OCI-LY1 (cell line): ENCODE measurements around the gene JPT2.

ENCODE experiments used
- H2AFZ ChIP-seq: fragments of 200-600 bp; sonication (generic), shearing (Covaris generic); 2 replicates; pipeline ENCODE4 v1.6.0; 2014; ENCODE audit warnings: antibody characterized with exemption, mild to moderate bottlenecking, low read length
- H3F3A ChIP-seq: fragments of 200-600 bp; sonication (generic), shearing (Covaris generic); 2 replicates; pipeline ENCODE4 v1.6.0; 2014; ENCODE audit warnings: mild to moderate bottlenecking, antibody characterized with exemption, low read length, moderate library complexity; ENCODE audit not compliant: insufficient read depth
- H3K27ac ChIP-seq: fragments of 200-600 bp; sonication (generic); 2 replicates; pipeline ENCODE4 v1.5.1; 2014; ENCODE audit warnings: low read length, mixed run types, mild to moderate bottlenecking, low read depth; ENCODE audit not compliant: poor library complexity, severe bottlenecking
- H3K27me3 ChIP-seq: fragments of 200-600 bp; sonication (generic); 2 replicates; pipeline ENCODE4 v1.6.0; 2014; ENCODE audit warnings: antibody characterized with exemption, mild to moderate bottlenecking, low read length, moderate library complexity; ENCODE audit not compliant: insufficient read depth
- H3K36me3 ChIP-seq: fragments of 200-600 bp; sonication (generic); 2 replicates; pipeline ENCODE4 v1.6.1; 2014; ENCODE audit warnings: mild to moderate bottlenecking, antibody characterized with exemption, low read length, moderate library complexity, mixed read lengths; ENCODE audit not compliant: insufficient read depth
- H3K4me1 ChIP-seq: fragments of 200-600 bp; sonication (generic); 2 replicates; pipeline ENCODE4 v1.5.1; 2014; ENCODE audit warnings: mild to moderate bottlenecking, low read length, moderate library complexity; ENCODE audit not compliant: insufficient read depth, severe bottlenecking
- H3K4me2 ChIP-seq: fragments of 200-600 bp; sonication (generic), shearing (Covaris generic); 2 replicates; pipeline ENCODE4 v1.6.1; 2014; ENCODE audit warnings: low read length
- H3K4me3 ChIP-seq: fragments of 200-600 bp; sonication (generic); 2 replicates; pipeline ENCODE4 v1.5.1; 2014; ENCODE audit warnings: low read length, low read depth, mild to moderate bottlenecking, mixed read lengths; ENCODE audit not compliant: poor library complexity, severe bottlenecking
- H3K79me2 ChIP-seq: fragments of 200-600 bp; shearing (Covaris generic); 2 replicates; pipeline ENCODE4 v1.6.1; 2016; ENCODE audit warnings: mixed run types, low read length, mixed read lengths; ENCODE audit not compliant: insufficient read depth
- H3K9ac ChIP-seq: fragments of 200-600 bp; sonication (generic), shearing (Covaris generic); 2 replicates; pipeline ENCODE4 v1.6.1; 2014; ENCODE audit warnings: mild to moderate bottlenecking, low read length, mixed read lengths
- H3K9me2 ChIP-seq: fragments of 200-600 bp; sonication (generic), shearing (Covaris generic); 2 replicates; pipeline ENCODE4 v1.6.1; 2014; ENCODE audit warnings: low read depth, mild to moderate bottlenecking, low read length, mixed read lengths
- H3K9me3 ChIP-seq: fragments of 200-600 bp; shearing (Covaris generic); 2 replicates; pipeline ENCODE4 v1.6.1; 2014; ENCODE audit warnings: low read length, mixed read lengths
- H4K20me1 ChIP-seq: fragments of 200-600 bp; sonication (generic), shearing (Covaris generic); 2 replicates; pipeline ENCODE4 v1.6.0; 2016; ENCODE audit warnings: mild to moderate bottlenecking, low read length; ENCODE audit not compliant: insufficient read depth
- CTCF ChIP-seq: fragments of 200-600 bp; sonication (generic), shearing (Covaris generic); IDR thresholded peaks from 2 replicates; pipeline ENCODE4 v1.5.1; 2017; ENCODE audit warnings: mild to moderate bottlenecking, antibody characterized with exemption, low read length, moderate library complexity, mixed read lengths
- EZH2 ChIP-seq: fragments of 200-600 bp; sonication (generic), shearing (Covaris generic); IDR thresholded peaks from 2 replicates; pipeline ENCODE4 v1.8.0; 2017; ENCODE audit warnings: borderline replicate concordance, mixed run types, mild to moderate bottlenecking, antibody characterized with exemption, low read length, moderate library complexity, mixed read lengths

JPT2 gene

GRCh38 chr16:1670866-1671265, 7.2 kb upstream of the JPT2 start:
- Histone ChIP-seq H3K4me1 (no peaks in the 10 kb centered on the region), H3K27ac (no peak overlapping the region), H3K9ac (no peak overlapping the region), H3K9me2 (no peaks in the 10 kb centered on the region), H4K20me1 (no peaks in the 10 kb centered on the region), H3K79me2 (no peaks in the 10 kb centered on the region), H3F3A (no peaks in the 10 kb centered on the region), H3K4me3 (no peak overlapping the region), H3K9me3 (no peaks in the 10 kb centered on the region), H3K36me3 (peaks cover 100% of the 10 kb centered on the region), H3K27me3 (no peaks in the 10 kb centered on the region), H2AFZ (no peak overlapping the region), H3K4me2 (no peak overlapping the region)
- TF ChIP-seq CTCF, result no peak
- TF ChIP-seq EZH2, result no peak

GRCh38 chr16:1673424-1674151, 4.5 kb upstream of the JPT2 start:
- no peak overlapping the region for H2AFZ ChIP-seq
- no peak overlapping the region for H3K4me2 ChIP-seq
- no peak overlapping the region for H3K4me3 ChIP-seq
- no peaks in the 10 kb centered on the region; the same call in 1 of the 2 replicates for H3F3A ChIP-seq
- H3K9me2 ChIP-seq, result no peaks in the 10 kb centered on the region
- H3K79me2 ChIP-seq, result peaks cover 2% of the 10 kb centered on the region
- TF ChIP-seq EZH2 (no peak), CTCF (no peak)
- H3K9me3 ChIP-seq, result no peaks in the 10 kb centered on the region
- H4K20me1 ChIP-seq, result no peaks in the 10 kb centered on the region
- H3K27ac ChIP-seq, result no peak overlapping the region
- H3K36me3 ChIP-seq, result peaks cover 75% of the 10 kb centered on the region
- peaks cover 7% of the 10 kb centered on the region for H3K4me1 ChIP-seq
- no peak overlapping the region for H3K9ac ChIP-seq
- no peaks in the 10 kb centered on the region for H3K27me3 ChIP-seq

GRCh38 chr16:1674306-1674705, 3.8 kb upstream of the JPT2 start:
- no peak for TF ChIP-seq CTCF
- no peak for TF ChIP-seq EZH2

More at GRCh38 chr16:1674306-1674705, 3.8 kb upstream of the JPT2 start:
- Histone ChIP-seq H3K9me2 (no peaks in the 10 kb centered on the region), H3K27me3 (no peaks in the 10 kb centered on the region), H3K9ac (no peak overlapping the region), H3K79me2 (peaks cover 9% of the 10 kb centered on the region), H3F3A (no peaks in the 10 kb centered on the region; the same call in 1 of the 2 replicates), H3K9me3 (no peaks in the 10 kb centered on the region), H3K36me3 (peaks cover 68% of the 10 kb centered on the region), H3K4me2 (no peak overlapping the region), H4K20me1 (no peaks in the 10 kb centered on the region), H3K27ac (no peak overlapping the region), H3K4me1 (peaks cover 12% of the 10 kb centered on the region), H3K4me3 (no peak overlapping the region), H2AFZ (no peak overlapping the region)
